Stomach smooth muscle (tissue), 2 donors: ENCODE results near the gene SNX25.
"Not testable (repeated sequence)": the region's sequence is repeated elsewhere in the genome, so short reads cannot be mapped to it uniquely, and the experiment has no call there.

ENCODE experiments used
- H3K27ac ChIP-seq: one replicate; pipeline ENCODE4 v1.7.0; 2013; ENCODE audit warnings: mild to moderate bottlenecking, low read length, inconsistent platforms
- H3K27me3 ChIP-seq, 2 donors: one replicate each; pipeline ENCODE4 v1.7.0; 2013; ENCODE audit warnings: low read length in 2 of 2; ENCODE audit not compliant: insufficient read depth in 2 of 2, control insufficient read depth in 1 of 2
- H3K36me3 ChIP-seq, 2 donors: one replicate each; pipeline ENCODE4 v1.7.0; 2013; ENCODE audit warnings: low read length in 2 of 2; ENCODE audit not compliant: control insufficient read depth in 2 of 2, insufficient read depth in 2 of 2
- H3K4me1 ChIP-seq: one replicate; pipeline ENCODE4 v1.7.0; 2013; ENCODE audit warnings: low read length; ENCODE audit not compliant: control insufficient read depth, insufficient read depth
- H3K4me3 ChIP-seq, 2 donors: one replicate each; pipeline ENCODE4 v1.7.0; 2013; ENCODE audit warnings: low read length in 2 of 2
- H3K9ac ChIP-seq, 2 donors: one replicate each; pipeline ENCODE4 v1.7.0; 2013; ENCODE audit warnings: low read length in 2 of 2, mild to moderate bottlenecking in 1 of 2
- H3K9me3 ChIP-seq, 2 donors: one replicate each; pipeline ENCODE4 v1.7.0; 2013; ENCODE audit warnings: low read length in 2 of 2; ENCODE audit not compliant: control insufficient read depth in 2 of 2
- donor health status: healthy.
- donor health status: Pancreatic carcinoma.

SNX25 gene

GRCh38 chr4:185305979-185306442 lies 96.6 kb downstream of the SNX25 start:
- H3K27ac ChIP-seq = no peak overlapping the region
- peaks cover 0 to 3% of the 10 kb centered on the region in 2 donors for H3K36me3 ChIP-seq
- H3K4me3 ChIP-seq = no peak overlapping the region
- no peaks in the 10 kb centered on the region for H3K27me3 ChIP-seq
- H3K4me1 ChIP-seq = no peaks in the 10 kb centered on the region
- no peak overlapping the region for H3K9ac ChIP-seq
- no peaks in the 10 kb centered on the region for H3K9me3 ChIP-seq

- Histone ChIP-seq H3K27me3 (no peaks in the 10 kb centered on the region), H3K27ac (no peak overlapping the region), H3K4me1 (no peaks in the 10 kb centered on the region), H3K9me3 (no peaks in the 10 kb centered on the region), H3K36me3 (peaks cover 6 to 7% of the 10 kb centered on the region in 2 donors), H3K4me3 (no peak overlapping the region), H3K9ac (no peak overlapping the region)
These were observed 97.9 kb downstream of the SNX25 start for GRCh38 chr4:185307136-185307950.

GRCh38 chr4:185309770-185310169 lies 100.4 kb downstream of the SNX25 start:
- H3K9me3 ChIP-seq = no peaks in the 10 kb centered on the region

DNA sequence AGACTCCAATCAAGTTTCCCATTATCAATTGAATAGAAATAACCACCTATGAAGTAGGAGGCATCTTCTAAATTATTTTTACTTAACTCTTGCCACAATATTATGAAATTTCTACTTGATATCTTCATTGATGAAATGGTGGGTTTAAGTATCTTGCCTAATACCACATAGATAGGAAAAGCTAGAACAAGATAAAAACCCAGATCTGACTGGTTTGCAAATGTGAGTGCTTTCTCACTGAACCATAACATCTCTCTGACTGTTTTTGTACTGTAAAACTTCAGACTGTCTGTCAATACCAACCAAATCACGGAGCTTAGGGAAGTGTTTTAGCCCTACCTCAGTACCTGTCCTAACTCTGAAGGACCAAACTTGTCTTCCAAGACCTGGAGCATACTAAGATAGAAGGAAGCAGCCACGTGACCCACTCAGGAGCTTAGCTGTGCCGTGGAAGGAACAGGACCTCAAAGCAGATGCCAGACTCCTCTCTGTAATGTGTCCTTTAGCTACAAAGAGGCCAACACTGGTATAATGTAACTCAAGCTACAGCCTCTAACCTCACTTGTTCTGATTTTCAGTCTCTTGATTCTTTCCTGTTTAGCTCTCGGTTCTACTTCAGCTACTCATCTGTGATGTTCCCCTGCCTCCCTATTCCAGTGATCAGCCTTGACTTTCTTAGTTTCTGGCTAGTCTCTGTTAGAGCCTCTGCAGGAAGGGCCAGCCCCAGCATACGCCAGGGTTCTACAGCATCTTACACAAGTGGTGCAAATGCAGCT lies 101.9 kb downstream of the SNX25 start:
- H3K4me3 ChIP-seq = no peak overlapping the region
- H3K9ac ChIP-seq = no peak overlapping the region
- H3K4me1 ChIP-seq = no peaks in the 10 kb centered on the region
- no peak overlapping the region for H3K27ac ChIP-seq
- H3K27me3 ChIP-seq = no peaks in the 10 kb centered on the region
- H3K9me3 ChIP-seq = no peaks in the 10 kb centered on the region
- peaks cover 7 to 9% of the 10 kb centered on the region in 2 donors for H3K36me3 ChIP-seq

More at GRCh38 chr4:185309770-185310169, 100.4 kb downstream of the SNX25 start:
- Histone ChIP-seq H3K36me3 (peaks cover 7 to 9% of the 10 kb centered on the region in 2 donors), H3K9ac (no peak overlapping the region), H3K27ac (no peak overlapping the region), H3K27me3 (no peaks in the 10 kb centered on the region), H3K4me1 (no peaks in the 10 kb centered on the region), H3K4me3 (no peak overlapping the region)

DNA sequence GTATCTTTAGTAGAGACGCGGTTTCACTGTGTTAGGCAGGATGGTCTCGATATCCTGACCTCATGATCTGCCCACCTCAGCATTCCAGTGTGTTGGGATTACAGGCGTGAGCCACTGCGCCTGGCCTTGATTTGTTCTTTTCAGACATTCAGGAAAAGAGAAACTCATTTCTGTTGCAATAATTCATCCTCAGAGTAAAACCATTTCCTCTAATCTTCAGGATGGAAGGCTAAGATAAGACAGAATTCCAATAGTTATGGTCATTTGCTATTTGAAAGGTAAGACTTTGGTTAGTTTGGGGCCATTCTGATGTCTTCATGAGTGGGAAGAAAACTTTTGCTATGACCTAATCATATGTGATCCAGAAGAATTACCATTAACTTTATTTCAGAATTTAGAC lies 103.3 kb downstream of the SNX25 start:
- no peak overlapping the region for H3K4me3 ChIP-seq
- peaks cover 7 to 9% of the 10 kb centered on the region in 2 donors for H3K36me3 ChIP-seq
- H3K9ac ChIP-seq = no peak overlapping the region
- no peaks in the 10 kb centered on the region for H3K27me3 ChIP-seq
- no peaks in the 10 kb centered on the region for H3K9me3 ChIP-seq
- no peak overlapping the region for H3K27ac ChIP-seq
- no peaks in the 10 kb centered on the region for H3K4me1 ChIP-seq

GRCh38 chr4:185317462-185317861 lies 108.1 kb downstream of the SNX25 start:
- not testable (repeated sequence) for H3K27ac ChIP-seq, H3K36me3 ChIP-seq, H3K4me3 ChIP-seq, H3K27me3 ChIP-seq, H3K4me1 ChIP-seq, H3K9ac ChIP-seq, H3K9me3 ChIP-seq

DNA sequence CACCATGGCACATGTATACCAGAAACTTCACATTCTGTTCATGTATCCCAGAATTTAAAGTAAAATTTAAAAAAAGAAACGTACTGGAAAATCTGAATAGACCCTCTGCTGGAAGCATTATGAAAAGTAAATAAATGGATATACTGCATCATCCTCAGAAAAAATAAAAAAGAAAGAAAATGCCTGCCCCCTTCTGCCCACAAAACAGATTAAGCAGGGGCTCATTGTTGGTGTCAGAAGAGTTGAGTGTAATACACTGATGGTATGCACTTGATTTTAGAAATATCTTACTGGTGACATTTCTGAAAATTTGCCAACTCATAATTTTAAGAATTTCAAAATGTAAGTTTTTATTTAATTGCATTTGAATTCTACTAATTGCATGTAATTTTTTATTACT lies 108.5 kb downstream of the SNX25 start:
- H3K9ac ChIP-seq = no peak overlapping the region
- no peaks in the 10 kb centered on the region for H3K36me3 ChIP-seq
- H3K4me1 ChIP-seq = no peaks in the 10 kb centered on the region
- H3K27me3 ChIP-seq = no peaks in the 10 kb centered on the region
- H3K9me3 ChIP-seq = no peaks in the 10 kb centered on the region
- H3K4me3 ChIP-seq = no peak overlapping the region
- H3K27ac ChIP-seq = no peak overlapping the region

- Histone ChIP-seq H3K36me3 (no peaks in the 10 kb centered on the region), H3K27ac (no peak overlapping the region), H3K4me3 (no peak overlapping the region), H3K9ac (no peak overlapping the region), H3K4me1 (no peaks in the 10 kb centered on the region), H3K9me3 (no peaks in the 10 kb centered on the region), H3K27me3 (no peaks in the 10 kb centered on the region)
These were observed 109.3 kb downstream of the SNX25 start for GRCh38 chr4:185318679-185319078.

GRCh38 chr4:185322803-185323202 lies 113.4 kb downstream of the SNX25 start:
- no peak overlapping the region for H3K4me3 ChIP-seq
- no peaks in the 10 kb centered on the region for H3K36me3 ChIP-seq
- H3K9me3 ChIP-seq = no peaks in the 10 kb centered on the region
- no peaks in the 10 kb centered on the region for H3K27me3 ChIP-seq
- no peak overlapping the region for H3K9ac ChIP-seq
- no peaks in the 10 kb centered on the region for H3K4me1 ChIP-seq
- H3K27ac ChIP-seq = no peak overlapping the region

GRCh38 chr4:185323606-185324005 lies 114.2 kb downstream of the SNX25 start:
- H3K4me1 ChIP-seq = no peaks in the 10 kb centered on the region
- no peaks in the 10 kb centered on the region for H3K27me3 ChIP-seq
- H3K36me3 ChIP-seq = no peaks in the 10 kb centered on the region
- no peaks in the 10 kb centered on the region for H3K9me3 ChIP-seq
- H3K4me3 ChIP-seq = no peak overlapping the region
- H3K9ac ChIP-seq = no peak overlapping the region
- no peak overlapping the region for H3K27ac ChIP-seq

DNA sequence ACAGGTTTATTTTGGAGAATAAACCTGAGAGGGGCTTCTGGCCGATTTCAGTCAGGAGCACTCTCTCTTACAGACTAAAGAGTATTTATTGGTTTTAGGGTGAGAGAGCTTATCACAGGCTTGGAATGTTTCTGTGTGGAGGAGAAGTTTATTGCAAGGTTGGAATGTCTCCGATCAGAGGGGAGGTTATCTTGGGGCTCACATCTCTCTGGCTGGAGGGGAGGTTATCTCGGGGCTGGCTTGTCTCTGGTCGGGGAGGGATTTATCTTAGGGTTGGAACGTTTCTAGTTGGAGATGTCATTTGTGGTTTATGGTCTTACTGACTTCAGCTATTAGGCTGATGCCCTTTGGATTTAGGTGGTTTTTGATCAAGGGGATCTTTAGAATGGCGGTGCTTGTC lies 115.0 kb downstream of the SNX25 start:
- not testable (repeated sequence) for H3K9ac ChIP-seq, H3K4me3 ChIP-seq, H3K36me3 ChIP-seq, H3K9me3 ChIP-seq, H3K27me3 ChIP-seq, H3K27ac ChIP-seq, H3K4me1 ChIP-seq
